ENCODE measurements around the gene MCTP1.
"Not testable (repeated sequence)": the region's sequence is repeated elsewhere in the genome, so short reads cannot be mapped to it uniquely, and the experiment has no call there.

Gene MCTP1

GRCh38 chr5:94833851-94834250 lies 451.0 kb downstream of the MCTP1 start:
- DNase-seq (ENCODE audit: low spot score): no peak
- peaks cover 19% of the 10 kb centered on the region for H3K27me3 Mint-ChIP-seq (ENCODE audit: low read depth)
- H3K4me3 Mint-ChIP-seq: no peak overlapping the region
- peaks cover 4% of the 10 kb centered on the region for H3K4me1 Mint-ChIP-seq (ENCODE audit: low read depth)
- no peaks in the 10 kb centered on the region for H3K9me3 Mint-ChIP-seq
- no peaks in the 10 kb centered on the region for H3K36me3 Mint-ChIP-seq (ENCODE audit: low read depth)
- H3K27ac Mint-ChIP-seq: no peak overlapping the region

GRCh38 chr5:94832685-94833084 lies 452.2 kb downstream of the MCTP1 start:
- H3K4me3 Mint-ChIP-seq: no peak overlapping the region
- H3K27me3 Mint-ChIP-seq (ENCODE audit: low read depth): peaks cover 14% of the 10 kb centered on the region
- no peaks in the 10 kb centered on the region for H3K36me3 Mint-ChIP-seq (ENCODE audit: low read depth)
- H3K4me1 Mint-ChIP-seq (ENCODE audit: low read depth): peaks cover 4% of the 10 kb centered on the region
- H3K9me3 Mint-ChIP-seq: no peaks in the 10 kb centered on the region
- no peak for DNase-seq (ENCODE audit: low spot score)
- no peak overlapping the region for H3K27ac Mint-ChIP-seq

GRCh38 chr5:94830520-94830919 lies 454.4 kb downstream of the MCTP1 start:
- Mint-ChIP-seq H3K27me3 (ENCODE audit: low read depth) (peaks cover 20% of the 10 kb centered on the region), H3K4me3 (no peak overlapping the region)
- DNase-seq (ENCODE audit: low spot score): no peak

GRCh38 chr5:94828222-94828621 lies 456.7 kb downstream of the MCTP1 start:
- H3K4me3 Mint-ChIP-seq; H3K4me1 Mint-ChIP-seq (ENCODE audit: low read depth); H3K9me3 Mint-ChIP-seq; DNase-seq (ENCODE audit: low spot score); H3K27ac Mint-ChIP-seq; H3K36me3 Mint-ChIP-seq (ENCODE audit: low read depth): not testable (repeated sequence)
- peaks cover 30% of the 10 kb centered on the region for H3K27me3 Mint-ChIP-seq (ENCODE audit: low read depth)

More at GRCh38 chr5:94830520-94830919, 454.4 kb downstream of the MCTP1 start:
- Mint-ChIP-seq H3K27ac (no peak overlapping the region), H3K9me3 (no peaks in the 10 kb centered on the region), H3K4me1 (ENCODE audit: low read depth) (no peaks in the 10 kb centered on the region), H3K36me3 (ENCODE audit: low read depth) (no peaks in the 10 kb centered on the region)

- H3K4me3 Mint-ChIP-seq: no peak overlapping the region
- peaks cover 24% of the 10 kb centered on the region for H3K27me3 Mint-ChIP-seq (ENCODE audit: low read depth)
- no peaks in the 10 kb centered on the region for H3K36me3 Mint-ChIP-seq (ENCODE audit: low read depth)
- DNase-seq (ENCODE audit: low spot score): no peak
- no peaks in the 10 kb centered on the region for H3K4me1 Mint-ChIP-seq (ENCODE audit: low read depth)
- no peaks in the 10 kb centered on the region for H3K9me3 Mint-ChIP-seq
- no peak overlapping the region for H3K27ac Mint-ChIP-seq
These were observed 464.4 kb downstream of the MCTP1 start for GRCh38 chr5:94820488-94820887.

- H3K27ac Mint-ChIP-seq: no peak overlapping the region
- H3K4me3 Mint-ChIP-seq: no peak overlapping the region
These were observed 466.0 kb downstream of the MCTP1 start for GRCh38 chr5:94818904-94819303.

GRCh38 chr5:94815313-94816039 lies 469.4 kb downstream of the MCTP1 start:
- no peak for DNase-seq (ENCODE audit: low spot score)
- H3K4me1 Mint-ChIP-seq (ENCODE audit: low read depth): no peaks in the 10 kb centered on the region
- H3K4me3 Mint-ChIP-seq: no peak overlapping the region
- H3K27ac Mint-ChIP-seq: no peak overlapping the region
- no peaks in the 10 kb centered on the region for H3K9me3 Mint-ChIP-seq
- no peaks in the 10 kb centered on the region for H3K36me3 Mint-ChIP-seq (ENCODE audit: low read depth)
- peaks cover 18% of the 10 kb centered on the region for H3K27me3 Mint-ChIP-seq (ENCODE audit: low read depth)

More at GRCh38 chr5:94818904-94819303, 466.0 kb downstream of the MCTP1 start:
- no peaks in the 10 kb centered on the region for H3K36me3 Mint-ChIP-seq (ENCODE audit: low read depth)
- DNase-seq (ENCODE audit: low spot score): no peak
- H3K4me1 Mint-ChIP-seq (ENCODE audit: low read depth): no peaks in the 10 kb centered on the region
- H3K27me3 Mint-ChIP-seq (ENCODE audit: low read depth): peaks cover 23% of the 10 kb centered on the region
- H3K9me3 Mint-ChIP-seq: no peaks in the 10 kb centered on the region

GRCh38 chr5:94812232-94812631 lies 472.7 kb downstream of the MCTP1 start:
- H3K27ac Mint-ChIP-seq: no peak overlapping the region
- DNase-seq (ENCODE audit: low spot score): no peak
- H3K9me3 Mint-ChIP-seq: no peaks in the 10 kb centered on the region
- H3K4me3 Mint-ChIP-seq: no peak overlapping the region
- H3K4me1 Mint-ChIP-seq (ENCODE audit: low read depth): no peaks in the 10 kb centered on the region
- no peaks in the 10 kb centered on the region for H3K36me3 Mint-ChIP-seq (ENCODE audit: low read depth)
- H3K27me3 Mint-ChIP-seq (ENCODE audit: low read depth): peaks cover 26% of the 10 kb centered on the region

GRCh38 chr5:94811331-94811730 lies 473.6 kb downstream of the MCTP1 start:
- DNase-seq (ENCODE audit: low spot score): no peak
- Mint-ChIP-seq H3K9me3 (no peaks in the 10 kb centered on the region), H3K27me3 (ENCODE audit: low read depth) (peaks cover 27% of the 10 kb centered on the region), H3K4me3 (no peak overlapping the region), H3K36me3 (ENCODE audit: low read depth) (no peaks in the 10 kb centered on the region), H3K27ac (no peak overlapping the region), H3K4me1 (ENCODE audit: low read depth) (no peaks in the 10 kb centered on the region)

GRCh38 chr5:94810877-94811276 lies 474.0 kb downstream of the MCTP1 start:
- H3K4me3 Mint-ChIP-seq: no peak overlapping the region
- peaks cover 32% of the 10 kb centered on the region for H3K27me3 Mint-ChIP-seq (ENCODE audit: low read depth)
- no peak for DNase-seq (ENCODE audit: low spot score)
- H3K9me3 Mint-ChIP-seq: no peaks in the 10 kb centered on the region
- no peaks in the 10 kb centered on the region for H3K4me1 Mint-ChIP-seq (ENCODE audit: low read depth)
- H3K36me3 Mint-ChIP-seq (ENCODE audit: low read depth): no peaks in the 10 kb centered on the region
- no peak overlapping the region for H3K27ac Mint-ChIP-seq

- no peaks in the 10 kb centered on the region for H3K9me3 Mint-ChIP-seq
These were observed 474.6 kb downstream of the MCTP1 start for GRCh38 chr5:94810281-94810680.

GRCh38 chr5:94808497-94808896 lies 476.4 kb downstream of the MCTP1 start:
- H3K36me3 Mint-ChIP-seq (ENCODE audit: low read depth): no peaks in the 10 kb centered on the region
- H3K9me3 Mint-ChIP-seq: no peaks in the 10 kb centered on the region
- H3K4me3 Mint-ChIP-seq: no peak overlapping the region
- no peak for DNase-seq (ENCODE audit: low spot score)
- H3K27me3 Mint-ChIP-seq (ENCODE audit: low read depth): peaks cover 24% of the 10 kb centered on the region
- H3K4me1 Mint-ChIP-seq (ENCODE audit: low read depth): no peaks in the 10 kb centered on the region
- no peak overlapping the region for H3K27ac Mint-ChIP-seq

More at GRCh38 chr5:94810281-94810680, 474.6 kb downstream of the MCTP1 start:
- H3K27me3 Mint-ChIP-seq (ENCODE audit: low read depth): peaks cover 28% of the 10 kb centered on the region
- no peaks in the 10 kb centered on the region for H3K4me1 Mint-ChIP-seq (ENCODE audit: low read depth)
- H3K4me3 Mint-ChIP-seq: no peak overlapping the region
- H3K27ac Mint-ChIP-seq: no peak overlapping the region
- DNase-seq (ENCODE audit: low spot score): no peak
- no peaks in the 10 kb centered on the region for H3K36me3 Mint-ChIP-seq (ENCODE audit: low read depth)

GRCh38 chr5:94807985-94808384 lies 476.9 kb downstream of the MCTP1 start:
- Mint-ChIP-seq H3K4me3 (no peak overlapping the region), H3K4me1 (ENCODE audit: low read depth) (no peaks in the 10 kb centered on the region), H3K27me3 (ENCODE audit: low read depth) (peaks cover 25% of the 10 kb centered on the region), H3K36me3 (ENCODE audit: low read depth) (no peaks in the 10 kb centered on the region), H3K9me3 (no peaks in the 10 kb centered on the region), H3K27ac (no peak overlapping the region)
- no peak for DNase-seq (ENCODE audit: low spot score)

GRCh38 chr5:94802450-94802849 lies 482.4 kb downstream of the MCTP1 start:
- H3K27me3 Mint-ChIP-seq (ENCODE audit: low read depth): peaks cover 35% of the 10 kb centered on the region
- no peak overlapping the region for H3K4me3 Mint-ChIP-seq

GRCh38 chr5:94796586-94796985 lies 488.3 kb downstream of the MCTP1 start:
- Mint-ChIP-seq H3K4me1 (ENCODE audit: low read depth) (peaks cover 40% of the 10 kb centered on the region), H3K27ac (no peak overlapping the region), H3K9me3 (no peaks in the 10 kb centered on the region), H3K36me3 (ENCODE audit: low read depth) (peaks cover 6% of the 10 kb centered on the region), H3K4me3 (no peak overlapping the region), H3K27me3 (ENCODE audit: low read depth) (peaks cover 33% of the 10 kb centered on the region)
- no peak for DNase-seq (ENCODE audit: low spot score)

More at GRCh38 chr5:94802450-94802849, 482.4 kb downstream of the MCTP1 start:
- Mint-ChIP-seq H3K36me3 (ENCODE audit: low read depth) (no peaks in the 10 kb centered on the region), H3K9me3 (no peaks in the 10 kb centered on the region), H3K27ac (no peak overlapping the region), H3K4me1 (ENCODE audit: low read depth) (peaks cover 2% of the 10 kb centered on the region)
- no peak for DNase-seq (ENCODE audit: low spot score)
